SK-N-SH (cell line): ENCODE measurements around the gene MISP3. TPM values are rescaled to one million over a fixed set of nuclear protein-coding genes. Genes with fewer than 3 reads are reported as not detected.

Experiments used
- CTCF ChIA-PET: fragments of 300-600, 350-600 bp; formaldehyde crosslinking; extraction: SDS; loops from one replicate; lab custom pipeline; 2021; lab: Yijun Ruan, JAX
- POLR2A ChIA-PET: fragments of 350-600 bp; sonication (Branson Sonifier 250); formaldehyde crosslinking; extraction: SDS; loops from one replicate; lab custom pipeline; 2020; ENCODE audit warnings: antibody characterized with exemption, inconsistent platforms; lab: Yijun Ruan, JAX
- DNase-seq: peaks from one replicate; pipeline ENCODE4 v3.0.0; 2012
- H2AFZ ChIP-seq: fragments of 200-600 bp; sonication (generic); 2 replicates; pipeline ENCODE4 v1.8.1; 2016; ENCODE audit warnings: antibody characterized with exemption, mild to moderate bottlenecking, low read depth
- H3F3A ChIP-seq: fragments of 200-600 bp; sonication (generic); replicated peaks from 2 replicates; pipeline ENCODE3; 2016; ENCODE audit warnings: antibody characterized with exemption, mild to moderate bottlenecking; ENCODE audit not compliant: insufficient read depth
- H3K27ac ChIP-seq, 2 experiments: fragments of 200-500 bp in 1 of 2; fragments of 200-600 bp in 1 of 2; sonication (Bioruptor generic) in 1 of 2; sonication (generic), shearing (Covaris generic) in 1 of 2; 2 replicates each; pipeline versions ENCODE4 v1.5.1 to v1.6.1; 2014 to 2016; ENCODE audit warnings: low read depth in 2 of 2, inconsistent platforms in 1 of 2, low read length in 1 of 2, mild to moderate bottlenecking in 1 of 2, mixed read lengths in 1 of 2
- H3K27me3 ChIP-seq: fragments of 200-600 bp; sonication (generic), shearing (Covaris generic); 2 replicates; pipeline ENCODE4 v1.6.1; 2016; ENCODE audit warnings: mixed run types; ENCODE audit not compliant: insufficient read depth
- H3K36me3 ChIP-seq, 2 experiments: fragments of 200-500 bp in 1 of 2; fragments of 200-600 bp in 1 of 2; sonication (Bioruptor generic) in 1 of 2; sonication (generic) in 1 of 2; replicated peaks in 1 of 2; 2 replicates each; pipeline versions ENCODE3 to v1.5.1; 2014 to 2016; ENCODE audit warnings: low read length in 1 of 2, mild to moderate bottlenecking in 1 of 2; ENCODE audit not compliant: insufficient read depth in 2 of 2, control insufficient read depth in 1 of 2
- H3K4me1 ChIP-seq, 2 experiments: fragments of 200-500 bp in 1 of 2; fragments of 200-600 bp in 1 of 2; sonication (Bioruptor generic) in 1 of 2; sonication (generic), shearing (Covaris generic) in 1 of 2; 2 replicates each; pipeline versions ENCODE4 v1.5.1 to v1.6.1; 2014 to 2016; ENCODE audit warnings: low read depth in 1 of 2, low read length in 1 of 2, mixed run types in 1 of 2; ENCODE audit not compliant: insufficient read depth in 2 of 2, control insufficient read depth in 1 of 2
- H3K4me2 ChIP-seq: fragments of 200-600 bp; sonication (generic), shearing (Covaris generic); 2 replicates; pipeline ENCODE4 v1.6.1; 2017; ENCODE audit warnings: mixed run types
- H3K4me3 ChIP-seq, 2 experiments: fragments of 200-500 bp in 1 of 2; fragments of 200-600 bp in 1 of 2; sonication (Bioruptor generic) in 1 of 2; sonication (generic), shearing (Covaris generic) in 1 of 2; 2 replicates each; pipeline versions ENCODE4 v1.5.1 to v1.8.1; 2014 to 2016; ENCODE audit warnings: low read depth in 2 of 2, inconsistent platforms in 1 of 2, low read length in 1 of 2, mild to moderate bottlenecking in 1 of 2, mixed read lengths in 1 of 2, moderate library complexity in 1 of 2
- H3K79me2 ChIP-seq: fragments of 200-600 bp; sonication (generic); 2 replicates; pipeline ENCODE4 v1.8.1; 2017; ENCODE audit warnings: mild to moderate bottlenecking; ENCODE audit not compliant: insufficient read depth
- H3K9ac ChIP-seq: fragments of 200-600 bp; sonication (generic); 2 replicates; pipeline ENCODE4 v1.6.1; 2017; ENCODE audit warnings: mixed run types
- H3K9me2 ChIP-seq: fragments of 200-600 bp; sonication (generic); 2 replicates; pipeline ENCODE4 v1.6.1; 2017; ENCODE audit warnings: mixed run types
- H3K9me3 ChIP-seq: fragments of 200-600 bp; sonication (generic); 2 replicates; pipeline ENCODE4 v1.6.1; 2017; ENCODE audit warnings: mixed run types, mild to moderate bottlenecking, moderate library complexity
- H4K20me1 ChIP-seq: fragments of 200-600 bp; sonication (generic); 2 replicates; pipeline ENCODE4 v1.6.1; 2017; ENCODE audit warnings: mild to moderate bottlenecking, mixed run types; ENCODE audit not compliant: insufficient read depth
- ELF1 ChIP-seq: IDR thresholded peaks from 2 replicates; pipeline ENCODE4 v1.4.0; 2012
- EP300 ChIP-seq, 2 experiments: IDR thresholded peaks; 2 replicates each; pipeline versions ENCODE4 v1.4.0 to v1.6.1; 2012; ENCODE audit warnings: borderline replicate concordance in 1 of 2, low read depth in 1 of 2, low read length in 1 of 2
- EZH2phosphoT487 ChIP-seq: fragments of 200-600 bp; sonication (generic); IDR thresholded peaks from 2 replicates; pipeline ENCODE4 v1.6.1; 2017; ENCODE audit warnings: low read depth, mixed run types, mild to moderate bottlenecking, antibody characterized with exemption, moderate library complexity, borderline replicate concordance
- FOSL2 ChIP-seq: IDR thresholded peaks from 2 replicates; pipeline ENCODE4 v1.4.0; 2012; ENCODE audit warnings: low read depth, mild to moderate bottlenecking, moderate library complexity, borderline replicate concordance
- FOXJ3 ChIP-seq: sonication (generic); formaldehyde crosslinking; IDR thresholded peaks from 2 replicates; pipeline ENCODE4 v1.5.1; 2020; ENCODE audit warnings: mild to moderate bottlenecking, missing genetic modification reagents
- FOXM1 ChIP-seq: IDR thresholded peaks from 2 replicates; pipeline ENCODE4 v1.4.0; 2012; ENCODE audit warnings: low read depth, mild to moderate bottlenecking
- GATA2 ChIP-seq: sonication (generic); formaldehyde crosslinking; IDR thresholded peaks from 2 replicates; pipeline ENCODE4 v1.5.0; 2020; ENCODE audit warnings: mild to moderate bottlenecking, missing genetic modification reagents
- JUND ChIP-seq: IDR thresholded peaks from 2 replicates; pipeline ENCODE4 v1.4.0; 2012
- MEF2A ChIP-seq: IDR thresholded peaks from 2 replicates; pipeline ENCODE4 v1.4.0; 2012; ENCODE audit warnings: low read depth, borderline replicate concordance
- MXI1 ChIP-seq: IDR thresholded peaks from 2 replicates; pipeline ENCODE4 v1.6.1; 2012; ENCODE audit warnings: mild to moderate bottlenecking, low read depth, low read length, improper control_type of control experiment
- NRF1 ChIP-seq: IDR thresholded peaks from 2 replicates; pipeline ENCODE4 v1.6.1; 2012; ENCODE audit warnings: low read depth, mild to moderate bottlenecking, low read length
- POLR2AphosphoS5 ChIP-seq: IDR thresholded peaks from 2 replicates; pipeline ENCODE4 v1.6.1; 2012; ENCODE audit warnings: low read depth, low read length
- RFX5 ChIP-seq: IDR thresholded peaks from 2 replicates; pipeline ENCODE4 v1.6.1; 2012; ENCODE audit warnings: mild to moderate bottlenecking, improper control_type of control experiment, low read length
- TEAD4 ChIP-seq: IDR thresholded peaks from 2 replicates; pipeline ENCODE4 v1.4.0; 2012; ENCODE audit warnings: mild to moderate bottlenecking, borderline replicate concordance; ENCODE audit not compliant: insufficient read depth
- WGBS: methylation state at CpG from one replicate; pipeline ENCODE4 v1.1.6; 2017; ENCODE audit warnings: low lambda C conversion rate; 5-methylcytosine and 5-hydroxymethylcytosine counted together
- polyA plus RNA-seq, 3 experiments: library from polyadenylated mRNA; depleted of rRNA; stranded (reverse); fragments of >200 nt; gene quantifications; 2 replicates each; pipeline ENCODE4 v1.2.3, GENCODE V29; 2012
- TF ChIP-seq, protein P1 (sequence below): fragments of 200-600 bp; sonication (generic); IDR thresholded peaks from 2 replicates; pipeline ENCODE4 v1.6.1; 2017; ENCODE audit warnings: antibody characterized with exemption, mild to moderate bottlenecking, moderate library complexity
- TF ChIP-seq, protein P2 (sequence below): fragments of 150-350 bp; IDR thresholded peaks from 2 replicates; pipeline ENCODE4 v1.6.1; 2017; ENCODE audit warnings: antibody characterized with exemption, low read length, low read depth, borderline replicate concordance

MISP3 gene
- polyA plus RNA-seq, 1 of the 3 experiments (the other 2 are of a cell fraction) = 2.6 TPM

DNA sequence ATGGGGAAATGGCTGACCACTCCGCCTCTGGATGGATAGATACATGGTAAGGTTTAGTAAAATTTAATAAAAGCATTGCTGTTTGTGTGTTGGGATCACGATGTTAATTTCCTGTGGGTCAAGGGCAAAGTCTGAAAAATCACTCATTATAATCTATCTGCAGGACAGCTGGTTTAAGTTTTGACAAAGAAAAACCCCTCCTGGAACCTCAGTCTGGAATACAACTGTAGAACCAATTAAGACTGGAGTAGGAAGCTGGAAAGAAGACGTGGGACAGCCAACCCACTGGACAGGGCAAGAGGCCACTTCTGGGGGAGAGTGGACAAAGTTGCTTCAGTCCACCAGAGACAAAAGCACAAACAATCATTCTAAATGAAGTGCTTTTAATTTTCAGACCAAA, 46.6 kb downstream of the MISP3 start:
- Histone ChIP-seq H3K4me1 (peaks cover 15 to 36% of the 10 kb centered on the region in 2 experiments), H3K27ac (peak overlapping the region; percentile 70 to 98), H3K27me3 (no peaks in the 10 kb centered on the region), H3K9me2 (no peaks in the 10 kb centered on the region), H4K20me1 (no peaks in the 10 kb centered on the region), H3K79me2 (peaks cover 26% of the 10 kb centered on the region), H2AFZ (peak overlapping the region; percentile 77; the same call in 1 of the 2 replicates), H3F3A (peaks cover 15% of the 10 kb centered on the region), H3K4me3 (no peak overlapping the region; a peak in 1 of 4 replicates), H3K36me3 (no peaks in the 10 kb centered on the region), H3K4me2 (peak overlapping the region; percentile 81), H3K9ac (peak overlapping the region; percentile 54), H3K9me3 (no peaks in the 10 kb centered on the region)
- DNase-seq = no peak
- POLR2A ChIA-PET = interaction anchor here (2.4 kb wide), 1 partner anchor 17 kb away, joined by 13 read pairs; the partner anchor contains the start of gene ASF1B
- CTCF ChIA-PET = interaction anchor here (1.2 to 3.7 kb wide), 3 partner anchors 17 to 229 kb away, joined by 3 to 22 read pairs (median 9); partner anchors contain the start of gene ASF1B
- no peak for TF ChIP-seq FOXM1
- no peak for TF ChIP-seq NRF1
- no peak for TF ChIP-seq GATA2 (CRISPR knock-in tag)
- TF ChIP-seq JUND = no peak
- no peak for TF ChIP-seq TEAD4
- TF ChIP-seq, protein P1, sequence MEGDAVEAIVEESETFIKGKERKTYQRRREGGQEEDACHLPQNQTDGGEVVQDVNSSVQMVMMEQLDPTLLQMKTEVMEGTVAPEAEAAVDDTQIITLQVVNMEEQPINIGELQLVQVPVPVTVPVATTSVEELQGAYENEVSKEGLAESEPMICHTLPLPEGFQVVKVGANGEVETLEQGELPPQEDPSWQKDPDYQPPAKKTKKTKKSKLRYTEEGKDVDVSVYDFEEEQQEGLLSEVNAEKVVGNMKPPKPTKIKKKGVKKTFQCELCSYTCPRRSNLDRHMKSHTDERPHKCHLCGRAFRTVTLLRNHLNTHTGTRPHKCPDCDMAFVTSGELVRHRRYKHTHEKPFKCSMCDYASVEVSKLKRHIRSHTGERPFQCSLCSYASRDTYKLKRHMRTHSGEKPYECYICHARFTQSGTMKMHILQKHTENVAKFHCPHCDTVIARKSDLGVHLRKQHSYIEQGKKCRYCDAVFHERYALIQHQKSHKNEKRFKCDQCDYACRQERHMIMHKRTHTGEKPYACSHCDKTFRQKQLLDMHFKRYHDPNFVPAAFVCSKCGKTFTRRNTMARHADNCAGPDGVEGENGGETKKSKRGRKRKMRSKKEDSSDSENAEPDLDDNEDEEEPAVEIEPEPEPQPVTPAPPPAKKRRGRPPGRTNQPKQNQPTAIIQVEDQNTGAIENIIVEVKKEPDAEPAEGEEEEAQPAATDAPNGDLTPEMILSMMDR = no peak
- TF ChIP-seq, protein P2, sequence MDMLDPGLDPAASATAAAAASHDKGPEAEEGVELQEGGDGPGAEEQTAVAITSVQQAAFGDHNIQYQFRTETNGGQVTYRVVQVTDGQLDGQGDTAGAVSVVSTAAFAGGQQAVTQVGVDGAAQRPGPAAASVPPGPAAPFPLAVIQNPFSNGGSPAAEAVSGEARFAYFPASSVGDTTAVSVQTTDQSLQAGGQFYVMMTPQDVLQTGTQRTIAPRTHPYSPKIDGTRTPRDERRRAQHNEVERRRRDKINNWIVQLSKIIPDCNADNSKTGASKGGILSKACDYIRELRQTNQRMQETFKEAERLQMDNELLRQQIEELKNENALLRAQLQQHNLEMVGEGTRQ = no peak
- TF ChIP-seq EZH2phosphoT487 = no peak
- no peak for TF ChIP-seq EP300 (IDR thresholded peaks at IDR 0.05; ENCODE audit: borderline replicate concordance in 1 of 2, low read depth in 1 of 2, low read length in 1 of 2)
- TF ChIP-seq MEF2A = no peak
- TF ChIP-seq MXI1 = no peak
- no peak for TF ChIP-seq FOXJ3 (CRISPR knock-in tag)
- TF ChIP-seq FOSL2 = no peak
- TF ChIP-seq POLR2AphosphoS5 = no peak
- no peak for TF ChIP-seq RFX5
- TF ChIP-seq ELF1 = no peak
- 64% methylated on average over 3 of the region's 3 CpGs for WGBS
